GM12872 (cell line): ENCODE measurements around the gene SLC12A5.
A peak's percentile ranks its signal among the peaks of the same experiment; 100 is the strongest.

Source experiments
- CTCF ChIP-seq: IDR thresholded peaks from 3 replicates; pipeline ENCODE4 v1.5.1; 2011; ENCODE audit warnings: low read depth, mild to moderate bottlenecking, low read length, moderate library complexity; ENCODE audit not compliant: insufficient read depth

SLC12A5 gene

GRCh38 chr20:46017272-46017671 lies 11.7 kb upstream of the SLC12A5 start:
- no peak for TF ChIP-seq CTCF

GRCh38 chr20:46018112-46018511 lies 10.9 kb upstream of the SLC12A5 start:
- no peak for TF ChIP-seq CTCF

GRCh38 chr20:46018611-46019010 lies 10.4 kb upstream of the SLC12A5 start:
- no peak for TF ChIP-seq CTCF

GRCh38 chr20:46020555-46020954 lies 8.5 kb upstream of the SLC12A5 start:
- no peak for TF ChIP-seq CTCF

GRCh38 chr20:46021361-46022359 lies 7.4 kb upstream of the SLC12A5 start:
- 0 out of 3 replicates have a peak, but pooled peaks have one; percentile 12 for TF ChIP-seq CTCF

GRCh38 chr20:46022411-46023147 lies 6.4 kb upstream of the SLC12A5 start:
- TF ChIP-seq CTCF = peak; percentile 92

GRCh38 chr20:46023148-46023484 lies 5.9 kb upstream of the SLC12A5 start:
- TF ChIP-seq CTCF = no peak
